Measurements from ENCODE around the gene MBNL2. TPM values are rescaled to one million over a fixed set of nuclear protein-coding genes. Genes with fewer than 3 reads are reported as not detected.

MBNL2 gene
- polyA plus RNA-seq, 4 donors = 12.1 to 31.2 (median 13.2) TPM

DNA sequence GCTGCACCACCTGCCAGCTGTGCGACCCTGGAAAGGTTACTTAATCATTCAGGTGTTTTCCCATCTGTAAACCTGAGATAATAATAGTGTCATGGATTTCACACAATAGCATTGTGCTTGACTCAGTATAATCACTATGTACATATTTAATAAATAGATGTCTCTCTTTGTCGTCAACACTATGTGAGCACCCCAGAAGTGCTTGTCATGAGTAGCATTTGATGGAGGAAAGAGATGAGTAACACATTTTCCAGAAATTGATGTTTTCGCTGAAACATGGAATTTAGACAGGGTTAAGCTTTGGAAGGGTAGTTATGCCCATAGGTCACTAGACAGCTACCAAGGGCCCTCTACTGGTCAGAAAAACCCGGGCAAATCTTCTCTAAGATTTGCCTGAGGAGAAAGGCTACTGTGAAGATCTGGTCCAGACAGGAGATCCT lies 9.5 kb upstream of the MBNL2 start:
- Histone ChIP-seq H3K27me3 (ENCODE audit: control insufficient read depth in 3 of 3, insufficient read depth in 3 of 3, low read length in 3 of 3) (no peaks in the 10 kb centered on the region), H3K27ac (ENCODE audit: low read depth in 1 of 3, low read length in 2 of 3) (no peak overlapping the region), H3K36me3 (ENCODE audit: control insufficient read depth in 3 of 3, insufficient read depth in 2 of 3, low read depth in 1 of 3, low read length in 3 of 3) (no peaks in the 10 kb centered on the region), H3K4me3 (ENCODE audit: low read depth in 1 of 3, low read length in 3 of 3) (no peak overlapping the region), H3K4me1 (ENCODE audit: control insufficient read depth in 3 of 3, insufficient read depth in 2 of 3, low read depth in 1 of 3, low read length in 2 of 3) (peaks cover 0 to 4% (median 3%) of the 10 kb centered on the region in 3 donors), H3K9me3 (ENCODE audit: control insufficient read depth in 2 of 2, insufficient read depth in 1 of 2, low read depth in 1 of 2, low read length in 1 of 2) (no peaks in the 10 kb centered on the region)
- WGBS, 3 donors = 32 to 58% (median 48%) methylated on average over 4 of the region's 4 CpGs
- DNase-seq = peak; percentile 46 to 47
- no peak for FAIRE-seq

DNA sequence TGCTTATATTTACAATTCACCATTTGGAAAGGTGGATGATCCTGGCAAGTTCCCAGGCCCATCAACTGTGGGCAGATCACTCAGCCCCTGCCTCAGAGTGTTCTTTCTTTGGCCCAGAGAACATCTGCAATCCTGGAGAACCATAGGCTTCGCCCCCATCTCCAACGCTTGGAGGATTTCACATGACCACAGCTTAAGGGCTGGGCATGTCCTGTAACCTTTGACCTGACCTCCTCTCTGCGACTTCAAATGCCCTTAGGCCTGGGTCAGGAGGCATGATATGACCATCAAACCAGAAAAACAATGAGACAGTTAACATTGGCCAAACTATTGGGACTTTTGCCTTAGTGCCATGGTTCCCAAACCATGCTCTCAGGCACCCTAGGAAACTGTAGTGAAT lies 7.2 kb upstream of the MBNL2 start:
- Histone ChIP-seq H3K4me1 (ENCODE audit: control insufficient read depth in 3 of 3, insufficient read depth in 2 of 3, low read depth in 1 of 3, low read length in 2 of 3) (peaks cover 0 to 8% (median 4%) of the 10 kb centered on the region in 3 donors), H3K27ac (ENCODE audit: low read depth in 1 of 3, low read length in 2 of 3) (no peak overlapping the region), H3K27me3 (ENCODE audit: control insufficient read depth in 3 of 3, insufficient read depth in 3 of 3, low read length in 3 of 3) (no peaks in the 10 kb centered on the region), H3K9me3 (ENCODE audit: control insufficient read depth in 2 of 2, insufficient read depth in 1 of 2, low read depth in 1 of 2, low read length in 1 of 2) (no peaks in the 10 kb centered on the region), H3K4me3 (ENCODE audit: low read depth in 1 of 3, low read length in 3 of 3) (no peak overlapping the region), H3K36me3 (ENCODE audit: control insufficient read depth in 3 of 3, insufficient read depth in 2 of 3, low read depth in 1 of 3, low read length in 3 of 3) (no peaks in the 10 kb centered on the region)
- FAIRE-seq (no peak), DNase-seq (no peak)
- 68 to 83% (median 82%) methylated on average over 3 of the region's 3 CpGs for WGBS, 3 donors

DNA sequence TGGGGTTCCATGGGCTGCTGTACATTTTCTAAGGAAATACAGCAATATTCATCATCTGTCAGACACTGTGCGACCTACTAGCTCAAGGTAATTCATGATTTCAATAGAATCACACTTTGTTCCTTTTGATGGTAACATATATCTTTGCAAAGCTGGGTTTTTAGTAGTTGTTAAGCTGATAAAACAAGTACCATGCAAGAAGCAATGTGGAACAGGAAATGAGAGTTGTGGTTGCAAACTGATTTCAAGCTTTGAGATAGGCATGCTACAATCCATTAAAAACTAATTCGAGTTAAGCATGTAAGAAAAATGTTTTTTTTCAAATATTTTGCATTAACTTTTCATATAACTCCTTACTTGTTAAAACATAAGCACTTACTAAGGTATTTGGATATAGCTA lies 6.8 kb upstream of the MBNL2 start:
- FAIRE-seq (no peak), DNase-seq (no peak)
- Histone ChIP-seq H3K4me1 (ENCODE audit: control insufficient read depth in 3 of 3, insufficient read depth in 2 of 3, low read depth in 1 of 3, low read length in 2 of 3) (peaks cover 0 to 8% (median 4%) of the 10 kb centered on the region in 3 donors), H3K36me3 (ENCODE audit: control insufficient read depth in 3 of 3, insufficient read depth in 2 of 3, low read depth in 1 of 3, low read length in 3 of 3) (no peaks in the 10 kb centered on the region), H3K27ac (ENCODE audit: low read depth in 1 of 3, low read length in 2 of 3) (no peak overlapping the region), H3K27me3 (ENCODE audit: control insufficient read depth in 3 of 3, insufficient read depth in 3 of 3, low read length in 3 of 3) (no peaks in the 10 kb centered on the region), H3K4me3 (ENCODE audit: low read depth in 1 of 3, low read length in 3 of 3) (no peak overlapping the region), H3K9me3 (ENCODE audit: control insufficient read depth in 2 of 2, insufficient read depth in 1 of 2, low read depth in 1 of 2, low read length in 1 of 2) (no peaks in the 10 kb centered on the region)
- 65 to 84% (median 74%) methylated on average over 2 of the region's 2 CpGs for WGBS, 3 donors

DNA sequence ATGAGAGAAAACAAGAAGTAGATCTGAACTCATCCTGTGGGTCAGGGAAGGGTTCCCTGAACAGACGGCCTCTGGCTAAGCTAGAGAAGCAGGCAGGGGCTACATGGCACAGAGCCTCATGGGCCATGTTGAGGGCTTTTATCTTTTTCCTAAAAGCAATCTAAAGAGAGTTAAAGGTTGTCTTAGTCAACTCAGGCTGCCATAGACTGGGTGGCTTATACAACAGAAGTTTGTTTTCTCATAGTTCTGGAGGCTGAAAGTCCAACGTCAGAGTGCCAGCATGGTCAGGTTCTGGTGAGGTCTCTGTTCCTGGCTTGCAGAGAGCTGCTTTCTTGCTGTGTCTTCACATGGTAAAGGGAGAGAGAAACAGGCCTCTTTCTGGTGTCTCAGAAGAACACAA lies 2.9 kb upstream of the MBNL2 start:
- no peaks in the 10 kb centered on the region for H3K36me3 ChIP-seq (ENCODE audit: control insufficient read depth in 3 of 3, insufficient read depth in 2 of 3, low read depth in 1 of 3, low read length in 3 of 3)
- no peaks in the 10 kb centered on the region for H3K27me3 ChIP-seq (ENCODE audit: control insufficient read depth in 3 of 3, insufficient read depth in 3 of 3, low read length in 3 of 3)
- DNase-seq (no peak), FAIRE-seq (no peak)
- no peak overlapping the region for H3K27ac ChIP-seq (ENCODE audit: low read depth in 1 of 3, low read length in 2 of 3)
- WGBS, 3 donors = 60 to 78% (median 74%) methylated on average over 2 of the region's 2 CpGs
- no peaks in the 10 kb centered on the region for H3K9me3 ChIP-seq (ENCODE audit: control insufficient read depth in 2 of 2, insufficient read depth in 1 of 2, low read depth in 1 of 2, low read length in 1 of 2)
- H3K4me3 ChIP-seq (ENCODE audit: low read depth in 1 of 3, low read length in 3 of 3) = no peak overlapping the region
- H3K4me1 ChIP-seq (ENCODE audit: control insufficient read depth in 3 of 3, insufficient read depth in 2 of 3, low read depth in 1 of 3, low read length in 2 of 3) = peaks cover 0 to 9% (median 4%) of the 10 kb centered on the region in 3 donors

DNA sequence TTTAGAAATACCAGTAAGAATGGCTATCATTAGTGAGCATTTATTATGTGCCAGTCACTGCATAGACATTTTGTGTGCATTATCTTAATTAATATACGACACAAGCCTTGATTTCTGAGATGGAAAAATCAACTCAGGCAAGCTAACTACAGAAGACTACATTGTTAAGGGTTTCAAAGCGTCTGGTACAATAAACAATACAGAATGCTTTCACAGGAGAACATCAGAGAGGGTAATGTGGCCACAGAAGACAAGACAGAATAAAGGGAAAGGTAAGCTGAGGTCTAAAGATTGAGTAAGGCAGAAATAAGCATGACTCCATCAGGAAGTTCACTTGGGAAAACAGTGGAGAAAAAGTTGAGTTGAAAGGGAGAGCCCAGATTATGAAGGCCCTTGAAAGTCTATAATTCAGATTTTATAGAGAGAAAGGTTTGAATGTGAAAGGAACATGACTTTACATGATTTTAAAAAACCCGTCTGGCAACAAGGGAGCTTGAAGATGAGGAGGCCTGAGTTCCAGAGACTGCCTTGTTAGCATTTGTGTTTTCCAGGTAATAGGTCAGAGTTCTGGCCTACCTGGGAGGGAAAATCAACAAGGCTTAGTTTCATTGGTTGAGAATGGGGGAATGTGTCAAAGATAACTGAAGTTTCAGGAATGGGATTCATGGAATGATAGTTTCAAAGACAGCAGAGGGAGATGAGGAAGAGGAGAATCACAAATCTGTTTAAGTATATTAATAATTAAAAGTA lies 1.8 kb upstream of the MBNL2 start:
- H3K4me3 ChIP-seq (ENCODE audit: low read depth in 1 of 3, low read length in 3 of 3) = no peak overlapping the region
- no peaks in the 10 kb centered on the region for H3K9me3 ChIP-seq (ENCODE audit: control insufficient read depth in 2 of 2, insufficient read depth in 1 of 2, low read depth in 1 of 2, low read length in 1 of 2)
- no peak for DNase-seq
- no peaks in the 10 kb centered on the region for H3K27me3 ChIP-seq (ENCODE audit: control insufficient read depth in 3 of 3, insufficient read depth in 3 of 3, low read length in 3 of 3)
- FAIRE-seq = no peak
- WGBS, 3 donors = 26 to 59% (median 41%) methylated on average over 3 of the region's 3 CpGs
- H3K36me3 ChIP-seq (ENCODE audit: control insufficient read depth in 3 of 3, insufficient read depth in 2 of 3, low read depth in 1 of 3, low read length in 3 of 3) = no peaks in the 10 kb centered on the region
- no peak overlapping the region for H3K27ac ChIP-seq (ENCODE audit: low read depth in 1 of 3, low read length in 2 of 3)
- H3K4me1 ChIP-seq (ENCODE audit: control insufficient read depth in 3 of 3, insufficient read depth in 2 of 3, low read depth in 1 of 3, low read length in 2 of 3) = peaks cover 0 to 16% (median 2%) of the 10 kb centered on the region in 3 donors

DNA sequence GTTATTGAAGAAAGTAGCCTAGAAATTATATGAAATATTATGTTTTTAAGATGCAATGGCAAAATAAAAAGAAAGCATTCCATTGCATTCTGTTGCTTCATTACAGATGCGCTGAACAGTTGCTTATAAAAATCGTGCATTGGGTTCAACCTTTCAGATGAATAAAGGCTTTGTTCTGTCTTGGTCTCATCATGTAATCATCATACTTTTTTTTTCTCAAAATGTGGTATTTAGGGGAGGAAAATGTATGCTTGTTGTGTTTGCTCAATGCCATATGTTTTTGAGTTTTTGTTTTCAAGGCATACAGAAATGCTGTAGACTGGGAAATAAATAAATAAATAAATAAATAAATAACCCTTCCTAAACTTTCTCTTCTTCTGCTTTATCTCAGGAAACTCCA lies 1.1 kb upstream of the MBNL2 start:
- no peak for FAIRE-seq
- Histone ChIP-seq H3K4me1 (ENCODE audit: control insufficient read depth in 3 of 3, insufficient read depth in 2 of 3, low read depth in 1 of 3, low read length in 2 of 3) (peaks cover 2 to 21% (median 9%) of the 10 kb centered on the region in 3 donors), H3K4me3 (ENCODE audit: low read depth in 1 of 3, low read length in 3 of 3) (no peak overlapping the region), H3K27ac (ENCODE audit: low read depth in 1 of 3, low read length in 2 of 3) (no peak overlapping the region), H3K9me3 (ENCODE audit: control insufficient read depth in 2 of 2, insufficient read depth in 1 of 2, low read depth in 1 of 2, low read length in 1 of 2) (no peaks in the 10 kb centered on the region), H3K36me3 (ENCODE audit: control insufficient read depth in 3 of 3, insufficient read depth in 2 of 3, low read depth in 1 of 3, low read length in 3 of 3) (no peaks in the 10 kb centered on the region), H3K27me3 (ENCODE audit: control insufficient read depth in 3 of 3, insufficient read depth in 3 of 3, low read length in 3 of 3) (no peaks in the 10 kb centered on the region)
- no peak for DNase-seq
- 46 to 78% (median 72%) methylated on average over 2 of the region's 2 CpGs for WGBS, 3 donors

DNA sequence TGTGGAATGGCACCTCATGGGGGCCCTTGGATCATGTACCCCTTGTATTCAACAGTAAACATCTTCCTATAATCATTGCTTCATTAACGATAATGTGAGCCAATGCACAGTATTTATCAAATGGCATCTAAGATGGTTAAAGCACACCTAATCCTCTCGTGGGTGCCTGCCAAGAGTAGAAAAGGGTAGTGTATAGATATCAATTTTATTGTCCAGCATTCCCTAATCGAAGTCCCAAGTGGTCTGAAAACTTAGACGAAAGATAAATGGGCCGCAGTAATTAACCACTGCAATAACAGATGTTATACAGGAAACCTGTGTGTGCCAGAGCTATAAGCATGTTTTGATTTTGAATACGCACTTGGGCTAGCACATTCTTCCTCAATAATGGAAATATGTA lies 667 bp upstream of the MBNL2 start:
- FAIRE-seq (no peak), DNase-seq (peak in 1 of 2 donors; percentile 35)
- Histone ChIP-seq H3K4me3 (ENCODE audit: low read depth in 1 of 3, low read length in 3 of 3) (no peak overlapping the region), H3K27me3 (ENCODE audit: control insufficient read depth in 3 of 3, insufficient read depth in 3 of 3, low read length in 3 of 3) (no peaks in the 10 kb centered on the region), H3K27ac (ENCODE audit: low read depth in 1 of 3, low read length in 2 of 3) (peak overlapping the region; percentile 8 to 80 (median 24)), H3K36me3 (ENCODE audit: control insufficient read depth in 3 of 3, insufficient read depth in 2 of 3, low read depth in 1 of 3, low read length in 3 of 3) (no peaks in the 10 kb centered on the region), H3K9me3 (ENCODE audit: control insufficient read depth in 2 of 2, insufficient read depth in 1 of 2, low read depth in 1 of 2, low read length in 1 of 2) (no peaks in the 10 kb centered on the region), H3K4me1 (ENCODE audit: control insufficient read depth in 3 of 3, insufficient read depth in 2 of 3, low read depth in 1 of 3, low read length in 2 of 3) (peaks cover 2 to 26% (median 12%) of the 10 kb centered on the region in 3 donors)
- WGBS, 3 donors = 5 to 24% (median 18%) methylated on average over 6 of the region's 6 CpGs

DNA sequence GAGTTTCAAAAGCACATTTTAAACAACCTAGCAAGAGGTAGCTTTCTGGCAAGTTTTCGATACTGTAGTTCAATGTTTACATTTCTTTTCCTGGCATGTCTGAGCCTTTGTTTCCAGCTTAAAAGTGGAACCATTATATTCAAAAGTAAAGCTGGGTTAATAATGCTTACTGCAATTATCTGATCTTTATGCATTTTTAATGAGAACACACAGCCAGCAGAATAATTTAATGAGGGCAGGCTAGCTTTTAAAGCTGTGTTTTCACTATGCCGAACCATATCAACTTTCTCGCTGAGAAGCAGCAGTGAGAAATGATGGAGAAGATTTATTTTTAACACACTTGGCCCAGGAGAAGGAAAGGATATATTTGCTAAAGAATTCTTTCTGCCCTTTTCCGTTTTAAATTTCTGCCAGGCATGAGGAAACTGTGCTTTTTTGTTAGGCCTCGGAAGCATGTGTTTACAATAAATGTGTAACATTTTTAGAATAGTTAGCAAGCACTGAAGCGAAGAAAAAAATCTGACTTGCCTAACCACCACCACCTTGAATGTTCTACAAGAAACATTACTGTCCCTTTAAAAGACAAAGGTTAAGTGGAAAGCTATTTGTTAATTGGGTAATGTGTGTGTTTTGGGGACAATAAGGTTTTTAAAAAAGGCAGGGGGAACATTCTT lies 1.0 kb downstream of the MBNL2 start:
- WGBS, 3 donors = 1 to 2% (median 1%) methylated on average over 6 of the region's 6 CpGs
- Histone ChIP-seq H3K4me3 (ENCODE audit: low read depth in 1 of 3, low read length in 3 of 3) (peak overlapping the region; percentile 50 to 89 (median 59)), H3K27me3 (ENCODE audit: control insufficient read depth in 3 of 3, insufficient read depth in 3 of 3, low read length in 3 of 3) (no peaks in the 10 kb centered on the region), H3K27ac (ENCODE audit: low read depth in 1 of 3, low read length in 2 of 3) (peak overlapping the region; percentile 25 to 97 (median 80)), H3K36me3 (ENCODE audit: control insufficient read depth in 3 of 3, insufficient read depth in 2 of 3, low read depth in 1 of 3, low read length in 3 of 3) (no peaks in the 10 kb centered on the region), H3K9me3 (ENCODE audit: control insufficient read depth in 2 of 2, insufficient read depth in 1 of 2, low read depth in 1 of 2, low read length in 1 of 2) (no peaks in the 10 kb centered on the region), H3K4me1 (ENCODE audit: control insufficient read depth in 3 of 3, insufficient read depth in 2 of 3, low read depth in 1 of 3, low read length in 2 of 3) (peaks cover 11 to 41% (median 16%) of the 10 kb centered on the region in 3 donors)
- FAIRE-seq (no peak), DNase-seq (peak; percentile 16 to 43)
